Measurements from ENCODE around the gene WSCD2. TPM values are rescaled to one million over a fixed set of nuclear protein-coding genes. Genes with fewer than 3 reads are reported as not detected.

WSCD2 gene
- total RNA-seq, 1 donor from 2014 or later = 0.04 TPM

DNA sequence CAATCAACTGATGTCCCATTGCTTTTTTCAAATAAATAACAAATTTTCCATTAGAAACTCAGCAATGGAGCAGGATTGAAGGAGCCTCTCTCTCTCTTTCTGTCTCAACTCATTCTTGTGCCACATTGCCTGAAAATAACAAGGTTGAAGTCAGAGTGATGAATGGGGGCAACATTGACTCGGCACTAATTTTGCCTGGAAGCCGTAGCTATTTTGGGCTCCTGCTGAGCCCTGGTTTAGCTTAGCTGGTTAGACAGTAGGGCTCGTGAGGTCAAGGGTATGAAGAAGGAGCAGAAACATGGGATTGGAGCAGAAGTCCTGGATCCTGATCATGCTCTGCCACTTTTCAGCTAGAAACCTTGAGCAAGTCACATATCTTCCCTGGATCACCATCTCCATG lies 38.9 kb downstream of the WSCD2 start:
- Histone ChIP-seq H3K36me3 (ENCODE audit: control insufficient read depth, insufficient read depth, low read length) (no peaks in the 10 kb centered on the region), H3K27me3 (ENCODE audit: control insufficient read depth, insufficient read depth, low read length) (no peaks in the 10 kb centered on the region), H3K4me3 (ENCODE audit: low read depth, low read length) (no peak overlapping the region)
- TF ChIP-seq, protein P1, sequence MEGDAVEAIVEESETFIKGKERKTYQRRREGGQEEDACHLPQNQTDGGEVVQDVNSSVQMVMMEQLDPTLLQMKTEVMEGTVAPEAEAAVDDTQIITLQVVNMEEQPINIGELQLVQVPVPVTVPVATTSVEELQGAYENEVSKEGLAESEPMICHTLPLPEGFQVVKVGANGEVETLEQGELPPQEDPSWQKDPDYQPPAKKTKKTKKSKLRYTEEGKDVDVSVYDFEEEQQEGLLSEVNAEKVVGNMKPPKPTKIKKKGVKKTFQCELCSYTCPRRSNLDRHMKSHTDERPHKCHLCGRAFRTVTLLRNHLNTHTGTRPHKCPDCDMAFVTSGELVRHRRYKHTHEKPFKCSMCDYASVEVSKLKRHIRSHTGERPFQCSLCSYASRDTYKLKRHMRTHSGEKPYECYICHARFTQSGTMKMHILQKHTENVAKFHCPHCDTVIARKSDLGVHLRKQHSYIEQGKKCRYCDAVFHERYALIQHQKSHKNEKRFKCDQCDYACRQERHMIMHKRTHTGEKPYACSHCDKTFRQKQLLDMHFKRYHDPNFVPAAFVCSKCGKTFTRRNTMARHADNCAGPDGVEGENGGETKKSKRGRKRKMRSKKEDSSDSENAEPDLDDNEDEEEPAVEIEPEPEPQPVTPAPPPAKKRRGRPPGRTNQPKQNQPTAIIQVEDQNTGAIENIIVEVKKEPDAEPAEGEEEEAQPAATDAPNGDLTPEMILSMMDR (IDR thresholded peaks at IDR 0.05; ENCODE audit: insufficient read depth, low read length, poor library complexity, severe bottlenecking) = no peak
- DNase-seq (ENCODE audit: low read depth) = no peak

DNA sequence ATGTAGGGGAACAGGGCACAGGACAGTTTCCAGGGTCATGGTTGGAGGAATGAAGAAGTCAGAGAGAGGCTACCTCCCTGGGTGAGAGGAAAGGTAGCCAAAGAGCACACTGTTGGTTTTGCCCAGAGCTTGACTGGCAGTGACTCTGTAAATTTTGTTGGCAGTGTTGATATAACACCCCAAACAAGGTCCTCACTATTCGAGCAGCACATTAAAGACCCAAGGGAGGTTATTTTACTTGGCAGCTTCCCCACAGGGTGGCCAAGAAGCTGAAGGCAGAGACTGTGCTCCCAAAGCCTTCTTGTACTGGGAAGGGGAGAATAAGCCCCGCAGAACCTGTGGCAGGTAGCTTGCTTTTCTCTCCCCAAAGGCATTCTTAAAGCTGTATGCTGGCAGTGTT lies 40.6 kb downstream of the WSCD2 start:
- H3K36me3 ChIP-seq (ENCODE audit: control insufficient read depth, insufficient read depth, low read length) = no peaks in the 10 kb centered on the region
- TF ChIP-seq, protein P1 (IDR thresholded peaks at IDR 0.05; ENCODE audit: insufficient read depth, low read length, poor library complexity, severe bottlenecking) = no peak

DNA sequence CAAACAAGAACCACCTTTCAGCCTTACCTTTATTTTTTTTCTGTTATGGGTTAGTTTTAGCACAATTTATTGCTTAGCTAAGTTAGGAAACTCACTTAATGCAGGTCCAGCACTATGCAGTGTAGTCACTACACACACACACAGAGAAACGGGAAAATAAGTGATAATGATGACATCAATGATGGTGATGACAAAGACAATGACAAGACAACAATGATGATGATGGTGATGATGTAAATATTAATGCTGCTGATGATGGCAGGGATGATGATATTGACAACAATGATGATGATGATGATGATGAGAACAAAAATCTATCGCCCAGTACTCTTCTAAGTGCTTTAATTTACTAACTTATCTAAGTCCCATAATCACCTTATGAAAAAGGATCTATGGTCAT lies 41.1 kb downstream of the WSCD2 start:
- H3K4me3 ChIP-seq (ENCODE audit: low read depth, low read length) = no peak overlapping the region
- H3K36me3 ChIP-seq (ENCODE audit: control insufficient read depth, insufficient read depth, low read length) = no peaks in the 10 kb centered on the region
- no peak for DNase-seq (ENCODE audit: low read depth)
- H3K27me3 ChIP-seq (ENCODE audit: control insufficient read depth, insufficient read depth, low read length) = no peaks in the 10 kb centered on the region
- TF ChIP-seq, protein P1 (IDR thresholded peaks at IDR 0.05; ENCODE audit: insufficient read depth, low read length, poor library complexity, severe bottlenecking) = no peak

More for the DNA sequence above, 40.6 kb downstream of the WSCD2 start:
- DNase-seq (ENCODE audit: low read depth) = no peak
- Histone ChIP-seq H3K4me3 (ENCODE audit: low read depth, low read length) (no peak overlapping the region), H3K27me3 (ENCODE audit: control insufficient read depth, insufficient read depth, low read length) (no peaks in the 10 kb centered on the region)

GRCh38 chr12:108172033-108172432 lies 42.9 kb downstream of the WSCD2 start:
- TF ChIP-seq, protein P1 (IDR thresholded peaks at IDR 0.05; ENCODE audit: insufficient read depth, low read length, poor library complexity, severe bottlenecking) = no peak
- no peaks in the 10 kb centered on the region for H3K27me3 ChIP-seq (ENCODE audit: control insufficient read depth, insufficient read depth, low read length)
- DNase-seq (ENCODE audit: low read depth) = no peak
- no peaks in the 10 kb centered on the region for H3K36me3 ChIP-seq (ENCODE audit: control insufficient read depth, insufficient read depth, low read length)
- H3K4me3 ChIP-seq (ENCODE audit: low read depth, low read length) = no peak overlapping the region

DNA sequence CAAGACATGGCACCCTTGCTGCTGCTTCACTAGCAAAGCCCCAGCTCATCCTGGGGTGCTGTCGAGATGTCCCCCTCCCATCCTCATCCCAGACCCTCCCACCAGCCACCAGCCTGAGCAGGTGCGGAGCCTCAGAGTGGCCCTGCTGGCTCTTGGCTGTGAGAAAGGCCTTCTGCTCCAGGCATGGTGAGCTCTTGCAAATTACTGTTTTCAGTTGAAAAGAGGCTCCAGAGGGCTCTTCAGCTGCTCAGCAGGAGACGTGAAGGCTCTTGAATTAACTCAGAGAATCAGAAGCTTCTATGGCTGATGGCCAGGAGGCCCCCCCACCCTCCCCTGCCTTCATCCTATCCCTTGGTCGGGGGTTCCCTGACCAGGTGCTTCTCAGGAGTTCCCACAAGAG lies 44.1 kb downstream of the WSCD2 start:
- no peak for DNase-seq (ENCODE audit: low read depth)
- H3K36me3 ChIP-seq (ENCODE audit: control insufficient read depth, insufficient read depth, low read length) = no peaks in the 10 kb centered on the region
- TF ChIP-seq, protein P1 (IDR thresholded peaks at IDR 0.05; ENCODE audit: insufficient read depth, low read length, poor library complexity, severe bottlenecking) = no peak
- H3K27me3 ChIP-seq (ENCODE audit: control insufficient read depth, insufficient read depth, low read length) = no peaks in the 10 kb centered on the region
- no peak overlapping the region for H3K4me3 ChIP-seq (ENCODE audit: low read depth, low read length)

GRCh38 chr12:108173892-108174291 lies 44.8 kb downstream of the WSCD2 start:
- no peak for DNase-seq (ENCODE audit: low read depth)
- Histone ChIP-seq H3K36me3 (ENCODE audit: control insufficient read depth, insufficient read depth, low read length) (no peaks in the 10 kb centered on the region), H3K4me3 (ENCODE audit: low read depth, low read length) (no peak overlapping the region), H3K27me3 (ENCODE audit: control insufficient read depth, insufficient read depth, low read length) (no peaks in the 10 kb centered on the region)
- TF ChIP-seq, protein P1 (IDR thresholded peaks at IDR 0.05; ENCODE audit: insufficient read depth, low read length, poor library complexity, severe bottlenecking) = no peak
